ENCODE results near the gene POLD2.

GRCh38 chr7:44100458-44101302, 22.7 kb downstream of the POLD2 start:
- TF ChIP-seq CTCF (conservative IDR thresholded peaks at IDR 0.05 in 1 of 2, IDR thresholded peaks at IDR 0.05 in 1 of 2; ENCODE audit: extremely low read depth in 1 of 2, insufficient read depth in 1 of 2, low read depth in 1 of 2, low read length in 2 of 2) (no peak), EZH2 (IDR thresholded peaks at IDR 0.05; ENCODE audit: borderline replicate concordance, low read length) (no peak)

Data from mammary epithelial cell (primary cell).